Thymus (tissue), 11 donors: ENCODE results near the gene NEK9. TPM values are rescaled to one million over a fixed set of nuclear protein-coding genes. Genes with fewer than 3 reads are reported as not detected.
A peak's percentile ranks its signal among the peaks of the same experiment; 100 is the strongest.
"Not testable (repeated sequence)": the region's sequence is repeated elsewhere in the genome, so short reads cannot be mapped to it uniquely, and the experiment has no call there.

Experiments used
- DNase-seq, 9 donors: peaks; one replicate each; pipeline ENCODE4 v3.0.0-alpha.2; 2013; ENCODE audit warnings: low spot score in 9 of 9, low read depth in 6 of 9, missing footprints in 1 of 9
- H3K27ac ChIP-seq, 2 donors: one replicate each; pipeline ENCODE4 v1.5.1; 2013; ENCODE audit warnings: control low read depth in 1 of 2, low read depth in 1 of 2, low read length in 1 of 2, mild to moderate bottlenecking in 1 of 2, moderate library complexity in 1 of 2
- H3K27me3 ChIP-seq, 2 donors: one replicate each; pipeline ENCODE4 v1.5.1; 2013; ENCODE audit warnings: low read length in 1 of 2; ENCODE audit not compliant: control insufficient read depth in 2 of 2, insufficient read depth in 1 of 2
- H3K36me3 ChIP-seq, 2 donors: one replicate each; pipeline ENCODE4 v1.5.1; 2013; ENCODE audit warnings: low read length in 1 of 2, mild to moderate bottlenecking in 1 of 2, moderate library complexity in 1 of 2; ENCODE audit not compliant: control insufficient read depth in 2 of 2, insufficient read depth in 2 of 2
- H3K4me1 ChIP-seq, 2 donors: one replicate each; pipeline ENCODE4 v1.5.1; 2013; ENCODE audit warnings: low read length in 2 of 2; ENCODE audit not compliant: control insufficient read depth in 2 of 2, insufficient read depth in 2 of 2
- H3K4me3 ChIP-seq, 2 donors: one replicate each; pipeline ENCODE4 v1.5.1; 2013; ENCODE audit warnings: low read length in 2 of 2, control low read depth in 1 of 2, mild to moderate bottlenecking in 1 of 2
- H3K9me3 ChIP-seq, 2 donors: one replicate each; pipeline ENCODE4 v1.5.1; 2013; ENCODE audit warnings: low read length in 1 of 2, mild to moderate bottlenecking in 1 of 2; ENCODE audit not compliant: control insufficient read depth in 2 of 2, insufficient read depth in 1 of 2
- WGBS: extraction: QIAGEN DNeasy Blood & Tissue Kit; methylation state at CpG from one replicate; pipeline ENCODE4 v1.1.7; 2013; 5-methylcytosine and 5-hydroxymethylcytosine counted together
- polyA plus RNA-seq: library from polyadenylated mRNA; stranded (reverse); fragments of 200-250 nt; gene quantifications from one replicate; pipeline ENCODE4 v1.2.3, GENCODE V29; 2013
- total RNA-seq: library from RNA; stranded (reverse); fragments of 120-200 nt; gene quantifications from one replicate; pipeline ENCODE4 v1.2.4, GENCODE V29; 2013
- donor health status: healthy.

The NEK9 gene
- total and polyA plus RNA-seq, 2 donors = 17.6 to 62.1 TPM

DNA sequence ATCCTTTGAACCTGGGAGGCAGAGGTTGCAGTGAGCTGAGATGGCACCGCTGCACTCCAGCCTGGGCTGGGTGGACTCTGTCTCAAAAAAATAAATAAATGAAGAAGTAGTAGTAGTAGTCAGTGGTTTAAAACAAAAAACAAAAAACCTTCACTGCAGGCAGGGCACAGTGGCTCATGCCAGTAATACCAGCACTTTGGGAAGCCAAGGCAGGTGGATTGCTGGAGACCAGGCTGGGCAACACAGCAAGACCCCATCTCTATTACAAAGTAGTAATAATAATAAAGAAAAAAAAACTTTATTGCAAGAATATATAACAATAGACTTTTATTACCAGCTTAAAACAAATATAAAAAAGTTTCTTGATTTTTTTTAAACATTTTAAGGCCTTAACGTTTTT is 13.8 kb upstream of the NEK9 start:
- peaks cover 5 to 17% of the 10 kb centered on the region in 2 donors for H3K36me3 ChIP-seq
- no peak overlapping the region for H3K27ac ChIP-seq
- no peak for DNase-seq
- 90% methylated on average over 2 of the region's 2 CpGs for WGBS
- peaks cover 3 to 5% of the 10 kb centered on the region in 2 donors for H3K4me1 ChIP-seq
- no peaks in the 10 kb centered on the region for H3K27me3 ChIP-seq
- H3K9me3 ChIP-seq = no peaks in the 10 kb centered on the region
- H3K4me3 ChIP-seq = no peak overlapping the region

DNA sequence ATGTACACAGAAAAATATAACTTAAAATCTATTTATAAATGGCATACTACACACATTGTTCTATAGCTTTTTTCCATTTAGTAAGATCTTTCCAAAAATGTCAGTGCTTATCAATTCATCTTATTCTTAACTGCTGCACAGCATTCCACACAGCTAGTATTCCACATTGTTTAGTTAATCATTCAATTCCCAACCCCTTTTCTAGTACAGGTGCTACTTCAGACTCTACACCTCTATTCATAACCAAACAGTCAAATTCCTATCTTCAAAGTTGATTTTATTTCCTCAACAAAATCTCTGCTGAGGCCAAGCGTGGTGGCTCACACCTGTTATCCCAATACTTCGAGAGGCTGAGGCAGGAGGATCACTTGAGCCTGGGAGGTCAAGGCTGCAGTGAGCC is 12.3 kb upstream of the NEK9 start:
- peaks cover 0 to 3% of the 10 kb centered on the region in 2 donors for H3K4me1 ChIP-seq
- H3K27ac ChIP-seq = no peak overlapping the region
- no peaks in the 10 kb centered on the region for H3K9me3 ChIP-seq
- no peak for DNase-seq
- no peaks in the 10 kb centered on the region for H3K27me3 ChIP-seq
- H3K36me3 ChIP-seq = peaks cover 8 to 20% of the 10 kb centered on the region in 2 donors
- 92% methylated on average over 2 of the region's 2 CpGs for WGBS
- no peak overlapping the region for H3K4me3 ChIP-seq

DNA sequence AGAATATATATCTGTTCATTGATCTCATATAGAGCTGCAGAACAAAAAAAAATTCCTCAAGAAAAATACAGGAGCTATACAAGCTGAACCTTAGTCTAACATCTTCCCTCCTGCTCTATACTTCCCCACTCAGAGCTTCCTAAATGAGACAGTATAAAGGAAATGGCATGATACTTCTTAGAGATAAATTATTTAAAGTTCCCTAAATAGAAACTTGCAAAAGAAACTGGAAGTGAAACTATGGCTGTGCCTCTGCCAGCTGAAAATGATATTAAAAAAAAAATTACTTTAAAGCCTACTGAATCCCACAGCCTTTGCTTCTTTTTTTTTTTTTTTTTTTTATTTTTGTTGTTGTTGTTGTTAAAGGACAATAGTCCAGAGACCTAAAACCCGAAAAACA is 11.6 kb upstream of the NEK9 start:
- Histone ChIP-seq H3K36me3 (peaks cover 13 to 22% of the 10 kb centered on the region in 2 donors), H3K27ac (no peak overlapping the region), H3K4me3 (no peak overlapping the region), H3K4me1 (peaks cover 0 to 3% of the 10 kb centered on the region in 2 donors), H3K27me3 (no peaks in the 10 kb centered on the region), H3K9me3 (no peaks in the 10 kb centered on the region)
- no peak for DNase-seq
- WGBS = 40% methylated on average over 1 of the region's 1 CpG

DNA sequence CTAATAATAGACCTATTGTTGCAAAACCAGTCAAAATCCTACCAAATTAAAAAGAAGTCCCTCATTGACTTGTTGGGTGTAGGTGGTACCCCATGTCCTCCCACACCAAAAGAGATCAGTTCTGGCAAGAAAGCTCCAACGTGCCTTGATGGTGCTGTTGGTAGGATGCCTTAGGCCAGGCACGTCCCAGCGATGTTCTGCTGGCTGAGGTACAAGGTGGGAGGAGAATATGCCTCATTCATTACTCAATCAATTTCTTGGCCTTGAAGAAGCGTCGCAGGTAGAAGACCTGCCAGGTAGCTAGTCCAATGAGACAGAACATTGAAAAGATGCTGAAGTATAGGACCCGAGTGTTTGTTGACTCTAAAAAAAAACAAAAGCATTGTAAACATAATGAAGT is 7.8 kb upstream of the NEK9 start:
- DNase-seq = no peak
- Histone ChIP-seq H3K4me3 (no peak overlapping the region), H3K27ac (no peak overlapping the region), H3K36me3 (peaks cover 13 to 30% of the 10 kb centered on the region in 2 donors), H3K9me3 (no peaks in the 10 kb centered on the region), H3K27me3 (no peaks in the 10 kb centered on the region), H3K4me1 (no peaks in the 10 kb centered on the region)
- WGBS = 93% methylated on average over 6 of the region's 6 CpGs

DNA sequence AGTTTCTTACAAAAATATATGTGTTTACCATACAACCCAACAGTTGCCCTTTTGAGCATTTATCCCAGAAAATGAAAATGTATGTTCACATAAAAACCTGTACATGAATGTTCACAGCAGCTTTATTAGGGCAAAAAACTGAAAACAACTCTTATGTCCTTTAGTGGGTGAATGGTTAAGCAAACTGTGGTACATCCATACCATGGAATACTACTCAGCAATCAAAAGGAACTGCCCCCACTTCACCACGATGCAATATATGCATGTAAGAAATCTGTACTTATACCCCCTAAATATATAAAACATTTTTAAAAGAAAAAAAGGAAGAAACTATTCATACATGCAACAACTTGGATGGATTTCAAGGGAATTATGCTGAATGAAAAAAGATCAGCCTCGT is 6.7 kb upstream of the NEK9 start:
- H3K36me3 ChIP-seq = peaks cover 13 to 30% of the 10 kb centered on the region in 2 donors
- DNase-seq = no peak
- no peaks in the 10 kb centered on the region for H3K27me3 ChIP-seq
- H3K9me3 ChIP-seq = no peaks in the 10 kb centered on the region
- H3K4me1 ChIP-seq = no peaks in the 10 kb centered on the region
- no peak overlapping the region for H3K4me3 ChIP-seq
- H3K27ac ChIP-seq = no peak overlapping the region
- WGBS = 48% methylated on average over 2 of the region's 2 CpGs

DNA sequence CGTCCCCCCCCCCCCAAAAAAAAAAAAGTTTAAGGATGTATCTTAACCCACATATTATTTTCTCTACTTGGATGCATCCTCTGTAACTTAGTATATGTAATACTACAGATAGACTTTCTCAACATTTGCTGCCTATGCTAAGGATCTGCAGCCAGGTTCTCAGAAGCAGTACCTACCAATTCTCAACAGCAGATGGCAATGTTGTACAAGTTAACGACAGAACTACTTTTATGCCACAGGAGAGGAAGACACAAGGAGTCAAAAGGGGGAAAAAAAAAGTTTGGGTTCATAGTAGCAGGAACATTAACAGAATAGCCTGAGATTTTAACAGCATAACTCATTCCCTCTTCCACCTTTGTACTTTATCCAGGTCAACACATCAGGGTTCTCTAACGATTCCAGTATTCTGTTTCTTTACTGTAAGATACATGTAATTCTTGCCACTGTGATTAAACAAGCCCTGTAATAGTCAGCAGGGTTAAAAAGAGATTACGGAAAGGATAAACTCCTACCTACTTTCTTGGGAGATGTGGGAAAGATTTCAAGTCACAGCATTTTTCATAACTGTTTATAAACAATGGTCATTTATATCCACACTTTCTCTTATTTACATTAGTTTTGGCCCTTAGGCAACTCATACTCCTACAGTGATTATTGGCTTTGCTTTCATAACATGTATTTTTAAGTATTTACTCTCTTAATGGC is 5.7 kb upstream of the NEK9 start:
- no peaks in the 10 kb centered on the region for H3K27me3 ChIP-seq
- H3K9me3 ChIP-seq = no peaks in the 10 kb centered on the region
- WGBS = 69% methylated on average over 4 of the region's 4 CpGs
- no peak overlapping the region for H3K27ac ChIP-seq
- DNase-seq = peak; percentile 41 to 88 (median 75)
- H3K4me1 ChIP-seq = peaks cover 0 to 3% of the 10 kb centered on the region in 2 donors
- H3K36me3 ChIP-seq = peaks cover 13 to 30% of the 10 kb centered on the region in 2 donors
- H3K4me3 ChIP-seq = no peak overlapping the region

DNA sequence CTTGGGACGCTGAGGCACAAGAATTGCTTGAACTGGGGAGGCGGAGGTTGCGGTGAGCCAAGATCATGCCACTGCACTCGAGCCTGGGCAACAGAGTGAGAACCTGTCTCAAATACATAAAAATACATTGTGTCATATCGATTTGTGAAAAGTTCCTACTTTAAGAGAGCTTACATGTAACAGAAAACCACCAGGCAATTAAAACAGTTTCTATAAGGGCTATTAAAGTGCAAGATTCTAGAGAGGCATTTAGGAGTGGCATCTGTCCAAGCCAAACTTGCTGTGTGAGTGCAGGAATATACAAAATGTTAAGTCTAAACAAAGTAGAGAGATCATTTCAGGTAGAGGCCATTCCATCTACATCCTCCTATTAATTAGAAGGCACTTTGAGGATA is 1.7 kb upstream of the NEK9 start:
- H3K27ac ChIP-seq = no peak overlapping the region
- no peak overlapping the region for H3K4me3 ChIP-seq
- peaks cover 7 to 10% of the 10 kb centered on the region in 2 donors for H3K4me1 ChIP-seq
- no peaks in the 10 kb centered on the region for H3K9me3 ChIP-seq
- WGBS = 95% methylated on average over 5 of the region's 5 CpGs
- no peak for DNase-seq
- H3K27me3 ChIP-seq = no peaks in the 10 kb centered on the region
- H3K36me3 ChIP-seq = peaks cover 0 to 9% of the 10 kb centered on the region in 2 donors

DNA sequence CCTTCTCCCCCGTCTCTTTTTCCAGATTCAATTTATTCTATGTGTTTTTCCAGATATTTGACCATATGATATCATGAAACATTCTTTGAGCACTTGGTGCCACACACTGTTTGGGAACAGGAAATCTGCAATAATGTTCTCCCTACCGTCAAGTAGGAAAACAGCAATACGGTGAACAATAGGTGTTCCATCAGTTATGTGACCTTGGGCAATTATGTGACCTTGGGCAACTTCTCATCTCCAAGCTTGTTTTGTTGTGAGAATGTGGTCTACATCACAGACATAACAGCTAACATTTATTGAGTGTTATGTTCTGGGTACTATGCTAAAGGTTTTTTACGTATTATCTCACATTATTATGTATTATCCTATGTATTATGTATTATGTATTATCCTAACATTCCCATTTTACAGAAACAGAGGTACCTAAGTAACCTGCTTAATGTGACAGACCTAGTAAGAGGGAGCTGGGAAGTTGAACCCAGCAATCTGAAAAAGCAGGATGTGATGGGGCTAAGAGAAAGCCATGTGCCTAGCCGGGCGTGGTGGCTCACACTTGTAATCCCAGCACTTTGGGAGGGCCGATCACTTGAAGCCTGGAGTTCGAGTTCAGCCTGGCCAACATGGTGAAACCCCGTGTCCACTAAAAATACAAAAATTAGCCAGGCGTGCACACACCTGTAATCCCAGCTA is 1.2 kb upstream of the NEK9 start:
- no peak overlapping the region for H3K27ac ChIP-seq
- H3K4me3 ChIP-seq = peak overlapping the region in 1 of 2 donors; percentile 94
- peaks cover 0 to 6% of the 10 kb centered on the region in 2 donors for H3K36me3 ChIP-seq
- peaks cover 7 to 10% of the 10 kb centered on the region in 2 donors for H3K4me1 ChIP-seq
- 84% methylated on average over 10 of the region's 10 CpGs for WGBS
- DNase-seq = no peak
- no peaks in the 10 kb centered on the region for H3K9me3 ChIP-seq
- no peaks in the 10 kb centered on the region for H3K27me3 ChIP-seq

DNA sequence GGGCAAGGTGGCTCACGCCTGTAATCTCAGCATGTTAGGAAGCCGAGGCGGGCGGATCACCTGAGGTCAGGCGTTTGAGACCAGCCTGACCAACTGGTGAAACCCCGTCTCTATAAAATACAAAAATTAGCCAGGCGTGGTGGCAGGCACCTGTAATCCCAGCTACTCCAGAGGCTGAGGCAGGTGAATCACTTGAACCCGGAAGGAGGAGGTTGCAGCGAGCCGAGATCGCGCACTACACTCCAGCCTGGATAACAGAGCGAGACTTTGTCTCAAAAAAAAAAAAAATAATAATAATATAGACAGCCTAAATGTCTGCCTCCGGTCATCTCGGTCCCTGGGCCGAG is 599 bp upstream of the NEK9 start:
- not testable (repeated sequence) for H3K27me3 ChIP-seq, H3K4me1 ChIP-seq, H3K36me3 ChIP-seq, H3K9me3 ChIP-seq, DNase-seq
- H3K27ac ChIP-seq = peak overlapping the region; percentile 85 to 97
- H3K4me3 ChIP-seq = peak overlapping the region; percentile 93 to 94
- WGBS = 44% methylated on average over 16 of the region's 16 CpGs
